B cell (primary cell): Measurements from ENCODE around the gene R3HDM4. TPM values are rescaled to one million over a fixed set of nuclear protein-coding genes. Genes with fewer than 3 reads are reported as not detected.

ENCODE experiments used
- ATAC-seq: fragments of 200-7000 bp; cut with Tn5 transposase; one replicate; pipeline ENCODE4 v1.10.0; 2021; ENCODE audit warnings: low read depth, mild to moderate bottlenecking, moderate number of reproducible peaks, moderate library complexity
- CTCF ChIA-PET: fragments of 350-600 bp; sonication (Branson Sonifier 250); formaldehyde crosslinking; loops from one replicate; lab custom pipeline; 2021; ENCODE audit warnings: antibody characterized with exemption, inconsistent platforms; lab: Charles Lee
- POLR2A ChIA-PET: fragments of 350-600 bp; sonication (Branson Sonifier 250); formaldehyde crosslinking; loops from one replicate; lab custom pipeline; 2021; ENCODE audit warnings: antibody characterized with exemption; lab: Charles Lee
- DNase-seq: peaks from one replicate; pipeline ENCODE4 v3.0.0; 2013
- H2AFZ ChIP-seq: 2 replicates; pipeline ENCODE4 v1.6.1; 2012; ENCODE audit warnings: mild to moderate bottlenecking, low read depth, low read length; ENCODE audit not compliant: insufficient read depth, poor library complexity, severe bottlenecking
- H3K27ac ChIP-seq, 2 donors: 1 replicate in 1 of 2; 2 replicates in 1 of 2; pipeline ENCODE4 v1.5.1; 2012 to 2013; ENCODE audit warnings: low read length in 2 of 2, mild to moderate bottlenecking in 2 of 2, moderate library complexity in 1 of 2
- H3K27me3 ChIP-seq, 4 experiments: fragments of 200-600 bp in 1 of 4; sonication (generic) in 1 of 4; replicated peaks in 1 of 4; 1 replicate in 2 of 4; 2 replicates in 2 of 4; pipeline versions ENCODE4 v1.6.1 to v1.7.0; 2013 to 2016; ENCODE audit warnings: low read length in 3 of 4, mild to moderate bottlenecking in 2 of 4, mixed read lengths in 1 of 4, moderate library complexity in 1 of 4; ENCODE audit not compliant: insufficient read depth in 4 of 4, control insufficient read depth in 3 of 4; ENCODE audit errors: control extremely low read depth in 1 of 4
- H3K36me3 ChIP-seq, 2 experiments: replicated peaks in 1 of 2; 1 replicate in 1 of 2; 2 replicates in 1 of 2; pipeline versions ENCODE4 v1.6.1 to v1.7.1; 2013; ENCODE audit warnings: low read length in 1 of 2; ENCODE audit not compliant: insufficient read depth in 2 of 2, control insufficient read depth in 1 of 2; ENCODE audit errors: control extremely low read depth in 1 of 2, extremely low read depth in 1 of 2
- H3K4me1 ChIP-seq, 2 donors: fragments of 200-600 bp in 1 of 2; sonication (generic) in 1 of 2; 1 replicate in 1 of 2; 2 replicates in 1 of 2; pipeline versions ENCODE4 v1.5.1 to v1.6.1; 2013 to 2017; ENCODE audit warnings: low read length in 2 of 2; ENCODE audit not compliant: control insufficient read depth in 2 of 2, insufficient read depth in 2 of 2
- H3K4me2 ChIP-seq: replicated peaks from 2 replicates; pipeline ENCODE3; 2012; ENCODE audit warnings: mild to moderate bottlenecking, low read depth, low read length; ENCODE audit not compliant: poor library complexity, severe bottlenecking
- H3K4me3 ChIP-seq, 5 experiments: fragments of 200-600 bp in 1 of 5; sonication (generic) in 1 of 5; 1 replicate in 3 of 5; 2 replicates in 2 of 5; pipeline versions ENCODE4 v1.5.1 to v1.7.0; 2011 to 2016; ENCODE audit warnings: low read length in 4 of 5, mild to moderate bottlenecking in 4 of 5, low read depth in 2 of 5, control low read depth in 1 of 5, moderate library complexity in 1 of 5; ENCODE audit not compliant: insufficient read depth in 1 of 5; ENCODE audit errors: control extremely low read depth in 1 of 5, extremely low read depth in 1 of 5
- H3K79me2 ChIP-seq: fragments of 200-600 bp; sonication (generic); one replicate; pipeline ENCODE4 v1.6.0; 2016; ENCODE audit warnings: low read length; ENCODE audit not compliant: control insufficient read depth, insufficient read depth
- H3K9ac ChIP-seq: fragments of 200-600 bp; sonication (generic); 2 replicates; pipeline ENCODE4 v1.6.1; 2017; ENCODE audit warnings: mild to moderate bottlenecking, low read length, moderate library complexity
- H3K9me3 ChIP-seq, 3 donors: one replicate each; pipeline versions ENCODE4 v1.6.1 to v1.7.1; 2013; ENCODE audit warnings: low read length in 2 of 3; ENCODE audit not compliant: control insufficient read depth in 2 of 3, insufficient read depth in 1 of 3; ENCODE audit errors: control extremely low read depth in 1 of 3
- H4K20me1 ChIP-seq: 2 replicates; pipeline ENCODE4 v1.6.0; 2012; ENCODE audit warnings: mild to moderate bottlenecking, low read length; ENCODE audit not compliant: insufficient read depth, control insufficient read depth, poor library complexity, severe bottlenecking
- H3K27ac Mint-ChIP-seq: one replicate; pipeline ENCODE4 v1.8.0; 2021; ENCODE audit warnings: mixed read lengths
- H3K27me3 Mint-ChIP-seq: one replicate; pipeline ENCODE4 v1.8.0; 2021; ENCODE audit warnings: mixed read lengths
- H3K4me1 Mint-ChIP-seq: one replicate; pipeline ENCODE4 v1.8.0; 2021; ENCODE audit warnings: mixed read lengths
- H3K4me3 Mint-ChIP-seq: one replicate; pipeline ENCODE4 v1.8.0; 2021; ENCODE audit warnings: mixed read lengths
- H3K9me3 Mint-ChIP-seq: one replicate; pipeline ENCODE4 v1.8.0; 2022; ENCODE audit warnings: mixed read lengths; ENCODE audit not compliant: insufficient read depth
- EZH2 ChIP-seq: IDR thresholded peaks from 2 replicates; pipeline ENCODE4 v1.6.1; 2012; ENCODE audit warnings: borderline replicate concordance, low read depth, mild to moderate bottlenecking, moderate library complexity, low read length; ENCODE audit not compliant: insufficient read depth, poor library complexity, severe bottlenecking
- WGBS: methylation state at CpG from one replicate; pipeline ENCODE4 v1.1.5; 2013; ENCODE audit warnings: missing lambda C conversion rate; ENCODE audit not compliant: insufficient coverage; 5-methylcytosine and 5-hydroxymethylcytosine counted together
- intact Hi-C: fragments of 100-400 bp; cut with micrococcal nuclease; formaldehyde crosslinking; loops from one replicate; pipeline ENCODE4 v1.10.0; 2022
- polyA plus RNA-seq: library from polyadenylated mRNA; depleted of rRNA; stranded (reverse); fragments of >200 nt; gene quantifications from 2 replicates; pipeline ENCODE4 v1.2.3, GENCODE V29; 2012
- total RNA-seq, 2 donors: library from RNA; stranded (reverse); fragments of 120-200 nt in 1 of 2; gene quantifications; 1 replicate in 1 of 2; 2 replicates in 1 of 2; pipeline versions ENCODE4 v1.2.3 to v1.2.4, GENCODE V29; 2013 to 2022
- TF ChIP-seq, protein P1 (sequence below): fragments of 200-600 bp; IDR thresholded peaks from one replicate; pipeline ENCODE4 v1.8.0; 2022; ENCODE audit warnings: antibody characterized with exemption, mild to moderate bottlenecking

Gene R3HDM4
- total and polyA plus RNA-seq, 2 donors (not counting 1 experiment from before 2014, with no cell fraction given), result 168 to 176 TPM

DNA sequence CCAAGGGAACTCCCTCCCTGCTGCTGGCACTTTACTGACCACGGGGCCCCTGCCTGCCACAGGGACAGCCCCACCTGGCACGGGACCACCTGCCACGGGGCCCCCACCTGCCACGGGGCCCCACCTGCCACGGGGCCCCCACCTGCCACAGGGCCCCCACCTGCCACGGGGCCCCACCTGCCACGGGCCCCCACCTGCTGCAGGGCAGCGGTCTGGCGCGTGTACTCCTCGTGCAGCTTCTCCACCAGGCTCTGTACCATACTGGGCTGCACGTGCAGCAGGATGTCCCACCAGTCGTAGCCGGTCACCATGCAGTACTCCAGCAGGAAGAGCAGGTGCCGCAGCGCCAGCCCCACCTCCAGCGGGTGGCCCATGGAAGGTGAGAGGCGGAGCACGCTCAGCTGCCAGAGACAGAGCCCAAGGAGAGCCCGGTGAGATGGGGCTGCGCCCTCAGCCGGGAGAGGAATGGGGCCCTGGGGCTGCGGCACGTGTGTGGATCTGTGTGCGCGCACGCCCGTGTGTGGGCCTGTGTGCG is 36.2 kb downstream of the R3HDM4 start:
- H3K4me3 ChIP-seq, result no peak overlapping the region
- H3K9ac ChIP-seq, result no peak overlapping the region
- H4K20me1 ChIP-seq, result peaks cover 32% of the 10 kb centered on the region
- Mint-ChIP-seq H3K27ac (no peak overlapping the region), H3K27me3 (no peaks in the 10 kb centered on the region), H3K4me1 (peaks cover 7% of the 10 kb centered on the region), H3K4me3 (no peak overlapping the region), H3K9me3 (no peaks in the 10 kb centered on the region)
- no peak for DNase-seq
- WGBS, result 90% methylated on average over 29 of the region's 29 CpGs
- CTCF ChIA-PET, result interaction anchor here (2.1 kb wide), 1 partner anchor 30 kb away, joined by 6 read pairs; no protein-coding TSS in a partner anchor
- no peak overlapping the region for H2AFZ ChIP-seq
- peaks cover 8 to 16% of the 10 kb centered on the region in 2 donors for H3K4me1 ChIP-seq
- H3K4me2 ChIP-seq, result no peak overlapping the region
- no peak for ATAC-seq
- H3K36me3 ChIP-seq, result peaks cover 0 to 23% of the 10 kb centered on the region in 2 experiments
- intact Hi-C loops, result no loop called here
- H3K9me3 ChIP-seq, result peaks cover 0 to 3% (median 0%) of the 10 kb centered on the region in 3 donors
- no peaks in the 10 kb centered on the region for H3K27me3 ChIP-seq
- TF ChIP-seq, protein P1, sequence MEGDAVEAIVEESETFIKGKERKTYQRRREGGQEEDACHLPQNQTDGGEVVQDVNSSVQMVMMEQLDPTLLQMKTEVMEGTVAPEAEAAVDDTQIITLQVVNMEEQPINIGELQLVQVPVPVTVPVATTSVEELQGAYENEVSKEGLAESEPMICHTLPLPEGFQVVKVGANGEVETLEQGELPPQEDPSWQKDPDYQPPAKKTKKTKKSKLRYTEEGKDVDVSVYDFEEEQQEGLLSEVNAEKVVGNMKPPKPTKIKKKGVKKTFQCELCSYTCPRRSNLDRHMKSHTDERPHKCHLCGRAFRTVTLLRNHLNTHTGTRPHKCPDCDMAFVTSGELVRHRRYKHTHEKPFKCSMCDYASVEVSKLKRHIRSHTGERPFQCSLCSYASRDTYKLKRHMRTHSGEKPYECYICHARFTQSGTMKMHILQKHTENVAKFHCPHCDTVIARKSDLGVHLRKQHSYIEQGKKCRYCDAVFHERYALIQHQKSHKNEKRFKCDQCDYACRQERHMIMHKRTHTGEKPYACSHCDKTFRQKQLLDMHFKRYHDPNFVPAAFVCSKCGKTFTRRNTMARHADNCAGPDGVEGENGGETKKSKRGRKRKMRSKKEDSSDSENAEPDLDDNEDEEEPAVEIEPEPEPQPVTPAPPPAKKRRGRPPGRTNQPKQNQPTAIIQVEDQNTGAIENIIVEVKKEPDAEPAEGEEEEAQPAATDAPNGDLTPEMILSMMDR, result no peak
- no peak for TF ChIP-seq EZH2
- no peak overlapping the region for H3K27ac ChIP-seq
- peaks cover 20% of the 10 kb centered on the region for H3K79me2 ChIP-seq
- POLR2A ChIA-PET, result interaction anchor here (0.6 kb wide), 1 partner anchor 499 kb away, joined by 11 read pairs; no protein-coding TSS in a partner anchor

DNA sequence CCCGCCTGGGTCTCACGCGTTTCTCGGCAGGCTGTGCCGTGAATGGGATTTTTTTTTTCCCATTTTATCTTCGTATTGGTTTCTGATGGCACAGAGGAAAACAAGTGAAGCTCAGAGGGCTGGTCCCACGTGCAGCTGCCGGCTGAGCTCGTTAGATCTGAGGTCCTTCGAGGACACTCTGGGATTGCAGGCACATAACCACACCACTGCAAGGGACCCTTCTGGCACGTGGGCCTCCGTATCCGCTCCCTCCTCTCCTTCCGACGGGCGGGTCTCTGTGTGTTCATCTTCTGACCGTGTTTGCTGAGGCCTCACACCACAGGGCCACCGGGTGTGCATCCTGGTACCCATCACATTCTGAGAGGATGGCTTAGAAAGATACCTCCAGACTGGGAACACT is 36.9 kb downstream of the R3HDM4 start:
- intact Hi-C loops, result no loop called here
- Histone ChIP-seq H3K36me3 (peaks cover 0 to 18% of the 10 kb centered on the region in 2 experiments), H3K79me2 (peaks cover 13% of the 10 kb centered on the region), H4K20me1 (peaks cover 25% of the 10 kb centered on the region), H2AFZ (no peak overlapping the region), H3K9ac (no peak overlapping the region), H3K27me3 (no peaks in the 10 kb centered on the region), H3K4me2 (no peak overlapping the region), H3K4me1 (peaks cover 8 to 17% of the 10 kb centered on the region in 2 donors), H3K4me3 (no peak overlapping the region), H3K9me3 (peaks cover 0 to 3% (median 0%) of the 10 kb centered on the region in 3 donors), H3K27ac (no peak overlapping the region)
- no peak for TF ChIP-seq EZH2
- TF ChIP-seq, protein P1, result no peak
- Mint-ChIP-seq H3K4me1 (peaks cover 9% of the 10 kb centered on the region), H3K27ac (no peak overlapping the region), H3K27me3 (no peaks in the 10 kb centered on the region), H3K9me3 (no peaks in the 10 kb centered on the region), H3K4me3 (no peak overlapping the region)
- CTCF ChIA-PET, result interaction anchor here (0.8 to 2.1 kb wide), 2 partner anchors 12 to 31 kb away, joined by 3 to 6 read pairs; no protein-coding TSS in a partner anchor
- DNase-seq, result no peak
- no peak for ATAC-seq
- POLR2A ChIA-PET, result no interaction called here
- WGBS, result 96% methylated on average over 17 of the region's 18 CpGs
